H9 (cell line): ENCODE results near the gene CDC16. TPM values are rescaled to one million over a fixed set of nuclear protein-coding genes. Genes with fewer than 3 reads are reported as not detected.

ENCODE experiments used
- DNase-seq: peaks from one replicate; pipeline ENCODE4 v3.0.0-alpha.2; 2017
- H2AFZ ChIP-seq: one replicate; pipeline ENCODE4 v1.6.1; 2013; ENCODE audit warnings: mild to moderate bottlenecking, low read length, control low read depth, moderate library complexity
- H2AK5ac ChIP-seq: 2 replicates; pipeline ENCODE4 v1.6.1; 2013; ENCODE audit warnings: low read length, control low read depth, mixed read lengths; ENCODE audit not compliant: insufficient read length
- H2BK120ac ChIP-seq: one replicate; pipeline ENCODE4 v1.6.1; 2013; ENCODE audit warnings: low read depth, mild to moderate bottlenecking, low read length, control low read depth, inconsistent platforms; ENCODE audit not compliant: poor library complexity, severe bottlenecking
- H2BK12ac ChIP-seq: 2 replicates; pipeline ENCODE4 v1.6.1; 2013; ENCODE audit warnings: low read length, control low read depth, mixed read lengths, low read depth; ENCODE audit not compliant: insufficient read length
- H2BK15ac ChIP-seq: 2 replicates; pipeline ENCODE4 v1.6.1; 2013; ENCODE audit warnings: low read depth, low read length, control low read depth
- H2BK20ac ChIP-seq: one replicate; pipeline ENCODE4 v1.6.1; 2013; ENCODE audit warnings: low read depth, mild to moderate bottlenecking, low read length, control low read depth, inconsistent platforms; ENCODE audit not compliant: poor library complexity, severe bottlenecking
- H2BK5ac ChIP-seq: 2 replicates; pipeline ENCODE4 v1.6.1; 2013; ENCODE audit warnings: low read length, control low read depth, mixed read lengths; ENCODE audit not compliant: insufficient read length
- H3K14ac ChIP-seq: 2 replicates; pipeline ENCODE4 v1.6.1; 2013; ENCODE audit warnings: low read length, control low read depth; ENCODE audit not compliant: insufficient read depth
- H3K18ac ChIP-seq: 2 replicates; pipeline ENCODE4 v1.6.1; 2013; ENCODE audit warnings: low read depth, mild to moderate bottlenecking, mixed read lengths, low read length, control low read depth; ENCODE audit not compliant: insufficient read length
- H3K23ac ChIP-seq: 2 replicates; pipeline ENCODE4 v1.6.1; 2013; ENCODE audit warnings: low read length, control low read depth, mixed read lengths, low read depth; ENCODE audit not compliant: insufficient read length
- H3K23me2 ChIP-seq: 2 replicates; pipeline ENCODE4 v1.6.1; 2013; ENCODE audit warnings: low read depth, mild to moderate bottlenecking, mixed read lengths, low read length, control low read depth; ENCODE audit not compliant: insufficient read length, poor library complexity, severe bottlenecking
- H3K27ac ChIP-seq: 2 replicates; pipeline ENCODE4 v1.5.1; 2013; ENCODE audit warnings: low read length, control low read depth, mixed read lengths, low read depth; ENCODE audit not compliant: insufficient read length
- H3K27me3 ChIP-seq: 2 replicates; pipeline ENCODE4 v1.6.1; 2013; ENCODE audit warnings: low read length, control low read depth, inconsistent platforms; ENCODE audit not compliant: insufficient read depth
- H3K4ac ChIP-seq: 2 replicates; pipeline ENCODE4 v1.6.1; 2013; ENCODE audit warnings: low read depth, mild to moderate bottlenecking, control low read depth, inconsistent platforms, low read length, moderate library complexity
- H3K4me1 ChIP-seq: 2 replicates; pipeline ENCODE4 v1.6.1; 2013; ENCODE audit warnings: low read length, control low read depth, inconsistent platforms; ENCODE audit not compliant: insufficient read depth
- H3K4me2 ChIP-seq: 2 replicates; pipeline ENCODE4 v1.6.1; 2013; ENCODE audit warnings: low read length, control low read depth, mixed read lengths; ENCODE audit not compliant: insufficient read length, insufficient read depth
- H3K56ac ChIP-seq: 2 replicates; pipeline ENCODE4 v1.6.1; 2013; ENCODE audit warnings: low read depth, mild to moderate bottlenecking, mixed read lengths, low read length, control low read depth; ENCODE audit not compliant: insufficient read length
- H3K79me1 ChIP-seq: 2 replicates; pipeline ENCODE4 v1.6.1; 2013; ENCODE audit warnings: low read depth, mild to moderate bottlenecking, moderate library complexity, low read length, control low read depth, inconsistent platforms; ENCODE audit not compliant: insufficient read depth, poor library complexity, severe bottlenecking
- H3K79me2 ChIP-seq: 2 replicates; pipeline ENCODE4 v1.6.1; 2013; ENCODE audit warnings: low read length, control low read depth, inconsistent platforms; ENCODE audit not compliant: insufficient read depth
- H3K9ac ChIP-seq: 2 replicates; pipeline ENCODE4 v1.6.1; 2013; ENCODE audit warnings: low read length, control low read depth, mixed read lengths; ENCODE audit not compliant: insufficient read length; ENCODE audit errors: extremely low read depth
- H3K9me3 ChIP-seq: one replicate; pipeline ENCODE4 v1.6.1; 2013; ENCODE audit warnings: low read depth, low read length, inconsistent platforms; ENCODE audit not compliant: control insufficient read depth
- H3T11ph ChIP-seq: one replicate; pipeline ENCODE4 v1.6.1; 2013; ENCODE audit warnings: mild to moderate bottlenecking, low read length, control low read depth, inconsistent platforms
- H4K20me1 ChIP-seq: one replicate; pipeline ENCODE4 v1.6.1; 2013; ENCODE audit not compliant: control insufficient read depth, insufficient read length, insufficient read depth
- H4K5ac ChIP-seq: 2 replicates; pipeline ENCODE4 v1.6.1; 2013; ENCODE audit warnings: low read depth, mild to moderate bottlenecking, mixed read lengths, low read length, control low read depth; ENCODE audit not compliant: insufficient read length
- H4K8ac ChIP-seq: replicated peaks from 2 replicates; pipeline ENCODE4 v1.6.1; 2013; ENCODE audit warnings: low read length, control low read depth, mixed read lengths, low read depth; ENCODE audit not compliant: insufficient read length
- H4K91ac ChIP-seq: 2 replicates; pipeline ENCODE4 v1.6.1; 2013; ENCODE audit warnings: low read depth, mild to moderate bottlenecking, moderate library complexity, mixed read lengths, low read length, control low read depth; ENCODE audit not compliant: insufficient read length
- H3K27ac Mint-ChIP-seq, 3 experiments: 2 replicates in 2 of 3; 3 replicates in 1 of 3; pipeline ENCODE4 v1.8.0; 2020 to 2021; ENCODE audit warnings: mixed read lengths in 3 of 3, mild to moderate bottlenecking in 1 of 3, moderate library complexity in 1 of 3
- H3K27me3 Mint-ChIP-seq: 2 replicates; pipeline ENCODE4 v1.8.0; 2021; ENCODE audit warnings: low read depth, mild to moderate bottlenecking, moderate library complexity, mixed read lengths
- H3K36me3 Mint-ChIP-seq, 3 experiments: 2 replicates in 2 of 3; 3 replicates in 1 of 3; pipeline ENCODE4 v1.8.0; 2020 to 2021; ENCODE audit warnings: low read depth in 3 of 3, mixed read lengths in 3 of 3; ENCODE audit not compliant: insufficient read depth in 1 of 3
- H3K4me1 Mint-ChIP-seq, 2 experiments: 2 replicates each; pipeline ENCODE4 v1.8.0; 2020; ENCODE audit warnings: mixed read lengths in 2 of 2
- H3K4me3 Mint-ChIP-seq, 2 experiments: 2 replicates in 1 of 2; 3 replicates in 1 of 2; pipeline ENCODE4 v1.8.0; 2020 to 2021; ENCODE audit warnings: mild to moderate bottlenecking in 2 of 2, mixed read lengths in 2 of 2, moderate library complexity in 1 of 2
- H3K9me3 Mint-ChIP-seq, 2 experiments: 2 replicates in 1 of 2; 3 replicates in 1 of 2; pipeline ENCODE4 v1.8.0; 2020; ENCODE audit warnings: mild to moderate bottlenecking in 2 of 2, mixed read lengths in 2 of 2, moderate library complexity in 1 of 2
- WGBS: extraction: QIAGEN DNeasy Blood & Tissue Kit; methylation state at CpG from one replicate; pipeline ENCODE4 v1.1.7; 2013; ENCODE audit warnings: missing lambda C conversion rate, low lambda C conversion rate, mixed read lengths; ENCODE audit not compliant: insufficient read length; ENCODE audit errors: extremely low coverage; 5-methylcytosine and 5-hydroxymethylcytosine counted together
- total RNA-seq: library from RNA; stranded (reverse); gene quantifications from 2 replicates; pipeline ENCODE4 v1.2.1, GENCODE V29; 2021
- TF ChIP-seq, protein P1 (sequence below): fragments of 200-600 bp; sonication (generic); conservative IDR thresholded peaks from 3 replicates; pipeline ENCODE4 v1.8.0; 2021; ENCODE audit warnings: antibody characterized with exemption, mild to moderate bottlenecking

The CDC16 gene
- total RNA-seq, 1 experiment from 2014 or later = 91.9 TPM

DNA sequence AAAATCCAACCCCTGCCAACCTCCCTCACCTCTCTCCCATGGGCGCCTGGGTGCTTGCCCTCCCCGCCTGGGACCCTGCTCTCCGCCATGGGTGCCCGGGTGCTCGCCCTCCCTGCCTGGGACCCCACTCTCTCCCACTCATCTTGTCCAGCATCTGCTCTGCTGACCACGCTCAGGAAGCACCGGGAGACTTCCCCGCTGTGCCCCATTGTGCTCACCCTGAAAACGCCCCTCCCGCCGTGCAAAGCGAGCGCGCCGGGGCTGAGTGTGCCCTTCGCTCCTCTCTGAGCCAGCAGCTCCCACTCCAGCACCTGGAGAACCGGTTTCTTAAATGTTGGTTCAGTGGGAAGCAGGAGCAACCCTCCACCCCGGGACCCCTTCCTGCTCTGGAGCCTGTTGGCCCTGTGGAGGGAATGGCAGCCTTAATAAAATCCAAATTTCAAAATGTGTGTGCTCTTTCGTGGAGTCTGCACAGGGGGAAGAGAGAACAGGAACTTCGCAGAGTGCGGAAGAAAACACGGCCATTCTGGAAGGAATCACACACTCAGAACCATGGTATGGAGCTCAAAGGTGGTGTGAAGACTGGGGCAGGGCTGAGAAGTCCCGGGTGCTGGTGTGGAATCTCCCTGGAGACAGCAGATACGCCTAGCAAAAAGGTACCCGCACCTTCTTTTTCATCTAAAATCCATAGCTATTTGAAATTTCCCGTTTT lies 23.1 kb upstream of the CDC16 start:
- Histone ChIP-seq H4K8ac (no peak overlapping the region), H3T11ph (no peak overlapping the region), H3K27ac (no peak overlapping the region), H2BK5ac (no peak overlapping the region), H3K27me3 (no peaks in the 10 kb centered on the region), H3K23ac (no peak overlapping the region), H2AK5ac (no peak overlapping the region), H2BK12ac (no peak overlapping the region), H3K18ac (no peak overlapping the region), H4K20me1 (no peaks in the 10 kb centered on the region), H3K56ac (no peak overlapping the region), H2AFZ (no peak overlapping the region), H2BK120ac (no peak overlapping the region), H2BK20ac (no peak overlapping the region), H3K4ac (no peak overlapping the region), H2BK15ac (no peak overlapping the region), H3K23me2 (no peaks in the 10 kb centered on the region), H4K91ac (no peak overlapping the region), H3K4me2 (no peak overlapping the region), H4K5ac (no peak overlapping the region), H3K9me3 (peaks cover 11% of the 10 kb centered on the region), H3K79me2 (no peaks in the 10 kb centered on the region), H3K14ac (no peak overlapping the region; the same call in 1 of the 2 replicates), H3K4me1 (no peaks in the 10 kb centered on the region), H3K79me1 (no peaks in the 10 kb centered on the region), H3K9ac (no peak overlapping the region)
- H3K27me3 Mint-ChIP-seq = peaks cover 7% of the 10 kb centered on the region; the same call in 1 of the 2 replicates
- no peak overlapping the region; a peak in 1 of 7 replicates for H3K27ac Mint-ChIP-seq
- H3K4me1 Mint-ChIP-seq = peaks cover 5 to 9% of the 10 kb centered on the region in 2 experiments; a peak in 3 of 4 replicates
- no peaks in the 10 kb centered on the region for H3K36me3 Mint-ChIP-seq
- no peak overlapping the region for H3K4me3 Mint-ChIP-seq
- whole genome bisulfite sequencing = no CpG with 5 or more reads among the region's 26 CpGs
- H3K9me3 Mint-ChIP-seq = peaks cover 16 to 21% of the 10 kb centered on the region in 2 experiments
- DNase-seq = no peak
- TF ChIP-seq, protein P1, sequence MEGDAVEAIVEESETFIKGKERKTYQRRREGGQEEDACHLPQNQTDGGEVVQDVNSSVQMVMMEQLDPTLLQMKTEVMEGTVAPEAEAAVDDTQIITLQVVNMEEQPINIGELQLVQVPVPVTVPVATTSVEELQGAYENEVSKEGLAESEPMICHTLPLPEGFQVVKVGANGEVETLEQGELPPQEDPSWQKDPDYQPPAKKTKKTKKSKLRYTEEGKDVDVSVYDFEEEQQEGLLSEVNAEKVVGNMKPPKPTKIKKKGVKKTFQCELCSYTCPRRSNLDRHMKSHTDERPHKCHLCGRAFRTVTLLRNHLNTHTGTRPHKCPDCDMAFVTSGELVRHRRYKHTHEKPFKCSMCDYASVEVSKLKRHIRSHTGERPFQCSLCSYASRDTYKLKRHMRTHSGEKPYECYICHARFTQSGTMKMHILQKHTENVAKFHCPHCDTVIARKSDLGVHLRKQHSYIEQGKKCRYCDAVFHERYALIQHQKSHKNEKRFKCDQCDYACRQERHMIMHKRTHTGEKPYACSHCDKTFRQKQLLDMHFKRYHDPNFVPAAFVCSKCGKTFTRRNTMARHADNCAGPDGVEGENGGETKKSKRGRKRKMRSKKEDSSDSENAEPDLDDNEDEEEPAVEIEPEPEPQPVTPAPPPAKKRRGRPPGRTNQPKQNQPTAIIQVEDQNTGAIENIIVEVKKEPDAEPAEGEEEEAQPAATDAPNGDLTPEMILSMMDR = no peak
